ENCODE data around the gene SLC41A1.
A peak's percentile ranks its signal among the peaks of the same experiment; 100 is the strongest.

Gene SLC41A1

DNA sequence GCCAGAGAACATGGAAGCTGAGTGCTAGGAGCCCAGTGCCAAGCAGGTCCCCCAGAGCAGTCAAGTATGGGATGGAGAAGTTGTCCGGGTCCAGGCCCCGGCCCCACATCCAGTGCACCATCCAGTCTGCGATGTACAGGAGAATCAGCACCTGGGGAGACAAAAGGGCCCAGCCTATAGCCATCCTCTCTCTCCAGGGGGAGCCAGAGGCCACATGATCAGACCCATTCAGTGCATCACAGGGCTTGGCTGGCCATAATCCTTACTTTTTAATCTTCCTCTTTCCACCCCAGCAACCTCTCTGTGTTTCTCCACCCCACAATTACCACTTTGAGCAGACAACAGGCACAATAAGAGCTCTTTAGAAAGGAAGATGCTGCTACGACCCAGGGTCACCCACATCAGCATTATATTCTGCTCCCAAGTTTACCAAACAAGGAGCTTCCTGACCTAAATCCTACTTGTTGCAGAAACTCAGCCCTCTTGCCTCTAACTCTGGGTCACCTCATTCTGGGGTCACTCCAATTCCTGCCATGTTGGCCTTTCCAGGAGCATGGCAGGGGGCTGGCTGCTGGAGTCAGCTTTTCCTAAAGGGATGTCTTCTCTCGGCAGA lies 21.3 kb downstream of the SLC41A1 start:
- no peak overlapping the region for H3K4me3 Mint-ChIP-seq
- no peaks in the 10 kb centered on the region for H3K9me3 Mint-ChIP-seq
- H3K4me1 Mint-ChIP-seq = peaks cover 25% of the 10 kb centered on the region
- H3K27ac Mint-ChIP-seq = no peak overlapping the region
- DNase-seq (ENCODE audit: low spot score in 2 of 2) (peak; percentile 57 to 59), ATAC-seq (ENCODE audit: low read depth) (peak; percentile 89)
- H3K27me3 Mint-ChIP-seq = no peaks in the 10 kb centered on the region
- H3K36me3 Mint-ChIP-seq = peaks cover 20% of the 10 kb centered on the region

DNA sequence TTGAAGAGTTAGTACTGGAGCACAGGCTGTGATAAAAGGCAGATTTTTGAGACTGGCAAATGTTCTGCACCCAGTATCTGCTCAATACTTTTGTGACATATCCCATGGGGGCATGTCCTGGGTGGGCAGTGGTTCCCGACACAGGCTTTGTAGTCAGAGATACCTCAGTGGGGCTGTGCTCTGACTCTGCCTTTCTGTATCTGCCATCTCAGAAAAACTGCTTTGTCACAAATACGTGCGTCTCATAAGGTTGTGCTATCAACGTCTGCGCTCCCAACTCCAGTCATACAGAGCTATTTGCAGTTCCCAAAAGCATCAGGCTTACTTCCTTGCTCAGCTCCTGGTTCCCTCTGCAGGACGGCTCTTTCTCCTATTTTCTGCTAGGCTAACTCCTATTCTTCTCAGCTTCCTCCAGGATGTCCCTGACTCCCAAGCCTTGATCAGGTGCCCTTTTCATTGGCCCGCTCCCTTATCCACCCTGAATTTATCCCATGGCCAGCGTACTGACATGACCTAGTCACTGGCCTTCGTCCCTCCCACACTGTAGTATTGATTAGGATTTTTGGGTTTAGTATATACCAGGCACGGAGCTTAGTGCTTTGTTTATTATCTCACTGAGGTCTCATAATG lies 25.6 kb downstream of the SLC41A1 start:
- H3K4me1 Mint-ChIP-seq = peaks cover 6% of the 10 kb centered on the region
- ATAC-seq (ENCODE audit: low read depth) = no peak
- DNase-seq (ENCODE audit: low spot score in 2 of 2) = no peak
- no peak overlapping the region for H3K27ac Mint-ChIP-seq
- no peaks in the 10 kb centered on the region for H3K27me3 Mint-ChIP-seq
- no peak overlapping the region for H3K4me3 Mint-ChIP-seq
- H3K9me3 Mint-ChIP-seq = no peaks in the 10 kb centered on the region
- H3K36me3 Mint-ChIP-seq = peaks cover 11% of the 10 kb centered on the region

DNA sequence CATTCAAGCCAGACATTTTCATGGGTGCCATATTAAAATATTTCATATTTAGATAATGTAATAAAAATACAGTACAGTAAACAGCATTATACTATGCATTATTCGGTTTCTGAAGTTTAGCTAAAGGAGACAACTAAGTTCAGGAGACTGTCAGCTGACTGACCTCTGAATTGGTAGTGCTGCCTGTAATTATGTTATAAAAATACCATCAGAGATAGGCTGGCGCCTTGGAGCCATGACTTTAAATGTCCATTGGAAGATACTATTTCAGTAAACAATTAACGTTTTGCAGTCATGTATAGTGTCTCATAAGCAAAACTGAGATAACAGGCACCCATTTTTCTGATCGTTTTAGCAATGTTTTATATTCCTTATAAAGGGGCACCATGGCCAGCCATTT lies 26.4 kb downstream of the SLC41A1 start:
- H3K36me3 Mint-ChIP-seq = peaks cover 11% of the 10 kb centered on the region
- no peak overlapping the region for H3K27ac Mint-ChIP-seq
- no peak overlapping the region for H3K4me3 Mint-ChIP-seq
- no peaks in the 10 kb centered on the region for H3K27me3 Mint-ChIP-seq
- ATAC-seq (ENCODE audit: low read depth) (no peak), DNase-seq (ENCODE audit: low spot score in 2 of 2) (no peak)
- H3K9me3 Mint-ChIP-seq = no peaks in the 10 kb centered on the region
- peaks cover under 1% of the 10 kb centered on the region for H3K4me1 Mint-ChIP-seq

DNA sequence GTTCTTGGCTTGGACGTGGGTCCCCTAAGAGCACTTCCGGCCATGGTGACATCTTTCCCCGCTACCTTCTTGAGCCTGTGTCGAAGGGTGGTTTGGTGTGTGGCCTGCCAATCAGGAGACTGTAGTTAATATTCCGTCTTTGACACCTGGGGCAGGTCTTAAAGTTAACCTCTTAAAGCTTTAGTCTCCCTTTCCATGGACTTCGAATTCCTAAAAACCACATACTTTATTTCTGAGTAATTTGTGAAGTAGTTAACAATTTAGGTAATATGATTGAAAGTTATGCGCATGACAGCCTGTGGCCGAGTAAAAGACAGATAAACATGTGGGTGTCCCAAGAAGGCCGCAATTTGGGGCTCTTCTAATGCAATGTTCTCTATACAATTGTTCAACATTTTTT lies 27.6 kb downstream of the SLC41A1 start:
- peaks cover 9% of the 10 kb centered on the region for H3K36me3 Mint-ChIP-seq
- no peaks in the 10 kb centered on the region for H3K4me1 Mint-ChIP-seq
- ATAC-seq (ENCODE audit: low read depth) (no peak), DNase-seq (ENCODE audit: low spot score in 2 of 2) (no peak)
- H3K4me3 Mint-ChIP-seq = no peak overlapping the region
- no peaks in the 10 kb centered on the region for H3K27me3 Mint-ChIP-seq
- no peak overlapping the region for H3K27ac Mint-ChIP-seq
- H3K9me3 Mint-ChIP-seq = no peaks in the 10 kb centered on the region

DNA sequence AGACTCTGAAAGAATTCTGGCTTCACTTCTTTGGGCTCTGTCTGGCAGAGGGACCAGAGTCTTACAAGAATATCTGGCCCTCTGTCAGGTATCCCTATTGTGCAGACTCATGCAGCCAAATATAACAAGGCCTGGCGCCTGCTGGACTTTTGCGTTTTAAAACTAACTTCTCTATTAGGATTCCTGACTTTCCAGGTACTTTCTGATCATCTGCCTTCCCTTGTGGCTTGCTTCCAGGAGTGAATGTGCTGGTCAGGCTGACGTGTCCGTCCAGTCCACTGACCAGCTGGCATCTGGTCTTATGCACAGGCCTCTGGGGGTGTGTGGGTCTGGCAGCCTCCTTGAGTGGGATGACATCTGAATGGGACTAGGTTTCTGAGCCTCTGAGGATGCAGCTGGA lies 29.1 kb downstream of the SLC41A1 start:
- H3K4me3 Mint-ChIP-seq = no peak overlapping the region
- no peak for ATAC-seq (ENCODE audit: low read depth)

DNA sequence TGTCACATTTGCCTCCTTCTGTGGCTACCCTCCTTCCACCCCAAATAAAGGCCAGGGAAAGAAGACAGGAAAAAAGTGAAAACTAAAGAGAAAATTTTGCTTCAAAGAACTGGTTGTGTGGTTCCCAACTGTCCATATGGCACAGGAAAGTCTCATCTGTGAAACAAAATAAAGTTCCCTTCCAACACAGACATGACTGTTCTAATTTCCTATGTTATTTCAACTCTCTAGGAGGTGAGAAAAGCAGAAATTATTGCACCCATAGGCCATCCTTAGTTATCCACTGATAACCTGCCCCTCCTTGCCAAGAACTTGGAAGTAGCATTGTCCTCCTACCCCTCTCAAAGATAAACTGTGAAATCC lies 29.6 kb downstream of the SLC41A1 start:
- no peaks in the 10 kb centered on the region for H3K27me3 Mint-ChIP-seq
- H3K4me3 Mint-ChIP-seq = no peak overlapping the region
- H3K36me3 Mint-ChIP-seq = no peaks in the 10 kb centered on the region
- DNase-seq (ENCODE audit: low spot score in 2 of 2) (no peak), ATAC-seq (ENCODE audit: low read depth) (no peak)
- no peaks in the 10 kb centered on the region for H3K9me3 Mint-ChIP-seq
- H3K27ac Mint-ChIP-seq = no peak overlapping the region
- no peaks in the 10 kb centered on the region for H3K4me1 Mint-ChIP-seq

More for the DNA sequence above, 29.1 kb downstream of the SLC41A1 start:
- Mint-ChIP-seq H3K9me3 (no peaks in the 10 kb centered on the region), H3K36me3 (no peaks in the 10 kb centered on the region), H3K4me1 (no peaks in the 10 kb centered on the region), H3K27me3 (no peaks in the 10 kb centered on the region), H3K27ac (no peak overlapping the region)
- DNase-seq (ENCODE audit: low spot score in 2 of 2) = no peak

DNA sequence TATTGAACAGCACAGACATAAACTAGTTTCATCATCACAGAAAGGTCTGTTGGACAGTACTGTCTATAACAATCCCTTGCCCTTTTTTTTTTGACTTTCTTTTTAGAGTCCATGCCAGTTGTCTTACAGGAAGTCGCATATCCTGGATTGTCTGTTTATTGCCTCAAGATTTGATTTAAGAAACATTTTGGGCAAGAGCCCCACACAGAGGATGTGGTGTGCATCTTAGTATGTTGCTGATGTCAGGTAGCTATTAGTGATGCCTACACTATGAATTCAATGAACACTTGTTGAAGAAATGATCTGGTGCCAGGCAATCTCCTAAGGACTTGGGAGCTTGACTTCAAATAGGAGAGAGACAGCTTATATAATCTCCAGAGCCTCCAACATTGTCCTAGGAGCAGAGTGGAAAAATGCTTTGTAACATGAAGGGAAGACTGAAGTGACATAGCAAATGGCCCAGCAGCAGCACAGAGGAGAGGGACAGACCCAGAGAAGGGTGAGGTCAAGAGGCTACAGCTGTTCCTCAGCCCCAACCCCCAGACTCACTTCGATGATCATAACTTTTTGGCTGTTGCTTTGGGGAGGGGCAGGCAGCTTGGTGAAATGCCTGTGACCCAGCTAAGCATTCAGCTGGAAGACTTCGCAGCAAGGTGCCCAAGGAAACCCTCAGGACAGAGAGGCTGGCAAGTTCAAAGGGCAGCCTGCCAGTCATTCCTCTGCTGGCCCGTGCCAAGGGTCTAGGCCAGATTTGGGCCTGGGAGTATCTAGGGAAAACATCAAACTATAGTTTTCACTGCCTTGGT lies 30.2 kb downstream of the SLC41A1 start:
- Mint-ChIP-seq H3K4me1 (peaks cover 4% of the 10 kb centered on the region), H3K36me3 (no peaks in the 10 kb centered on the region), H3K27ac (no peak overlapping the region), H3K9me3 (no peaks in the 10 kb centered on the region), H3K4me3 (no peak overlapping the region), H3K27me3 (no peaks in the 10 kb centered on the region)
- DNase-seq (ENCODE audit: low spot score in 2 of 2) (no peak), ATAC-seq (ENCODE audit: low read depth) (no peak)

DNA sequence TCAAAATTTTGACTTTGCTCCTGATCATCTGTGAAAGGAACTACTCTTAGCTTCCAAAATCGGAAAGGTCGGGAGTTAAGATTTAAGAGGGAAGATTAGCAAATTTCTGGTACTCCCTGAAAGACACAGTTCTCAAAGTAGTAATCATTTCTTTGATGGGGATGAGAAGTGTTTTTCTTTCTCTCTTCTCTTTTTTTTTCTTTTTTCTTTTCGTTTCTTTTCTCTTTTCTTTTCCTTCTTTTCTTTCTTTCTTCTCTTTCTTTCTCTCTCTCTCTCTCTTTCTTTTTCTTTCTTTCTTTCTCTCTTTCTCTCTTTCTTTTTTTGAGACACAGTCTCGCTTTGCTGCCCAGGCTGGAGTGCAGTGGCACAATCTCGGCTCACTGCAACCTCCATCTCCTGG lies 32.7 kb downstream of the SLC41A1 start:
- H3K4me1 Mint-ChIP-seq = peaks cover 11% of the 10 kb centered on the region
- ATAC-seq (ENCODE audit: low read depth) = no peak

DNA sequence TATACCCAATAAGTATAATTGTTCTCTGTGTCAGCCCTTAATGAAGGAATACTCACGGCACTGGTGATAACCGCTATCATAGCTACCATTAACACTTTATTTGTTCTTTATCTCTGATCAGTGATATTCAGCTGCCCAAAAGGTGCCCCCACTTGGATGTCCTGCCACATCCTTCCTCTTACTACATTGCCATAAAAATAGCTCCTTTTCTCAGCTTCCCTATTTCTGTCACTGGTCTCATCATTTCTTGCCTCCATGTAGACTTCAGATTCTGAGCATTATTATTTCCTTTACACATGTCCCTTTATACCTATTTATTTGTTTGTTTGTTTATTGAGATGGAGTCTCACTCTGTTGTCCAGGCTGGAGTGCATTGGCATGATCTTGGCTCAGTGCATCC lies 35.0 kb downstream of the SLC41A1 start:
- no peak overlapping the region for H3K27ac Mint-ChIP-seq

More for the DNA sequence above, 32.7 kb downstream of the SLC41A1 start:
- Mint-ChIP-seq H3K27ac (no peak overlapping the region), H3K27me3 (no peaks in the 10 kb centered on the region), H3K9me3 (no peaks in the 10 kb centered on the region), H3K4me3 (no peak overlapping the region), H3K36me3 (no peaks in the 10 kb centered on the region)
- DNase-seq (ENCODE audit: low spot score in 2 of 2) = no peak

DNA sequence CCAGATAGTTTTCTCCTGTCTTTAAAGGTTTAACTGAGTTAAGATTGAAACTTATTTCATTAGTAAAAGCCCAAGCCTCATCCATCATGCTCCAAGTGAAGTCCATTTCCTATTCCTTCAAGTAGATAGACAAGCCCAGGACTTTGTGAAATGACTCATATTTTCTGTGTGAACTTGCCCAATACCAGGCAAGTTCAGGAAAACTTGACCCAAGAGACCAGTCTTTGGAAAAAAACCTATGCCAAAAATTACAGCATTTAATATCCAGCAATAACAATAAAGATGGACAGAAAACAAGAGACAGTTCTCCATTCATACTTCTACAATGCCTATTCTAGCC lies 37.3 kb downstream of the SLC41A1 start:
- no peaks in the 10 kb centered on the region for H3K27me3 Mint-ChIP-seq
- no peaks in the 10 kb centered on the region for H3K9me3 Mint-ChIP-seq
- DNase-seq (ENCODE audit: low spot score in 2 of 2) (no peak), ATAC-seq (ENCODE audit: low read depth) (no peak)
- H3K4me1 Mint-ChIP-seq = peaks cover 32% of the 10 kb centered on the region
- H3K36me3 Mint-ChIP-seq = peaks cover 3% of the 10 kb centered on the region
- H3K4me3 Mint-ChIP-seq = peak overlapping the region; percentile 89
- peak overlapping the region; percentile 97 for H3K27ac Mint-ChIP-seq

More for the DNA sequence above, 35.0 kb downstream of the SLC41A1 start:
- peaks cover 19% of the 10 kb centered on the region for H3K4me1 Mint-ChIP-seq
- no peaks in the 10 kb centered on the region for H3K36me3 Mint-ChIP-seq
- no peak for DNase-seq (ENCODE audit: low spot score in 2 of 2)
- no peaks in the 10 kb centered on the region for H3K27me3 Mint-ChIP-seq
- ATAC-seq (ENCODE audit: low read depth) = no peak
- no peak overlapping the region for H3K4me3 Mint-ChIP-seq
- H3K9me3 Mint-ChIP-seq = no peaks in the 10 kb centered on the region

DNA sequence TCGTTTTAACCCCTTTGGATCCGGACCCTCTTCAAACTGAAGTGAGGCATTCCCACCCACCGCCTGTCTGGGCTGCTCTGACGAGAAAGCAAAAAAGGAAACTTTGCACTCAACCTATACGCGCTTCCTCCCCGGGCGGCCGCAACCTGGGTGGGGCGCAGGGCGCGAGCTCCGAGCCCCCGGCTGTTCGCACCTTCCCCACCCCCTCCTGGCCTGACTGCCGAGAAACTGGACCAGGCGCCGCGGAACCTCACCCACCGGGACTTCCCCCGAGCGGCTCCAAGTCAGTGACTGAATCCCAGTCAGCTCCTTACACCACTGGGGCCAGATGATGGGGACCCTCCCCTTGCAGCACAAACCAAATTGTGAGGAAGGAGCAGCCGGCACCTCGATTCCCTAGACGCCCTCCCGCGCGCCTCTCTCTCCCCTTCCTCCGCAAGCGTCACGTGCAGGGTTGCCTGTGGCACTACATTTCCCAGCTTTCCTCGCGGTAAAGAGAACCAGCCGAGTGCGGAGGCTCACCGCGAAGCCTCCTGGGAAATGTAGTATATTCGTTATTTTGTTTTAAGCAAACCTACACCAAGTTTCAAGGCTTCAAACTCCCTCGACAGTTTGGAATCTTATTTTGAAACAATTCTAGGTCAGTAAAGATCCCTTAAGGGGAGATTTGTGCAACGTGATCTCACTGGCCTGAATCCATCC lies 37.8 kb downstream of the SLC41A1 start, which contains the start of gene RAB29:
Gene RAB29, minus strand, starts transcription at position 468 of the 702 bp plus-strand sequence. CDS start 526 bp downstream, outside the sequence.
- H3K27ac Mint-ChIP-seq = peak within 1 kb of the TSS; percentile 97
- no peaks in the 10 kb centered on the region for H3K9me3 Mint-ChIP-seq
- peak within 1 kb of the TSS; percentile 89 for H3K4me3 Mint-ChIP-seq
- H3K36me3 Mint-ChIP-seq = peaks cover 7% of the 10 kb centered on the region
- peaks cover 32% of the 10 kb centered on the region for H3K4me1 Mint-ChIP-seq
- peak; percentile 80 for ATAC-seq (ENCODE audit: low read depth)
- H3K27me3 Mint-ChIP-seq = no peaks in the 10 kb centered on the region
- peak; percentile 75 to 83 for DNase-seq (ENCODE audit: low spot score in 2 of 2)

DNA sequence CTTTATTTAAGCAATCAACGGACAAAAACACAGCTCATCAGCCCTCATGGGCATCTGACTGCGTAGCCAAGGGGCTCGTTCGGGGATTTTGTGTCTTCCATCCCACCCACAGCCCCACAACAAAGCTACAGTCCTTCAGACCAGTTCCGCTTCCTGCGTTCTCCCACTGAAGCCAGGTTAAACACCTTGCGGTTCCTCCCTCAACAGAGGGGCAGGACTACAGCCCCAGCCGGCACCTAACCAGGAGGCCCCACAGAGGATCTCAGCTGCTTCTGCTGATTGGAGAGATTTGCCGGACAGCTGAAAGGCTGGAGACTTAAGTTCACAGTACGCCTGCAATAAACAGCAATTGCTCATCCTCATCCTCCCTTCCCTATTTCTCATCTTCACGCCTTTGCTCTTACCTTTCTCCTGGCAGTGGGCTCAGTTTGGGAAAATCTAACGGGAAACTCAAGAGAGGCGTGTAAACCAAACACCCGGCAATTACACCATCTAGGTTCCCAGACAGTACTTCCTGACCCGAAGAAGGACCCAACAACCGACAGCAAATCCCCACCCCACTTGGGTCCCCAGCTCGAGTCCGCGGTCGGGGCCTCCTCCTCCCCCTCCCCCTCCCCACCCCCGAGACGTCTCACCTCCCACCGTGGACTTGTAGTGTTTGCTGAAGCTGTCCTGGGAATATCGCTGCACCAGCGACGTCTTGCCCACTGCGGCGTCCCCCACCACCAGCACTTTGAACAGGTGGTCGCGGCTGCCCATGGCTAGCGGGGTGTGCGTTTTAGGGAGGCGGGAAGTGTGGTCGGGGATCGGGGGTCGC lies 38.6 kb downstream of the SLC41A1 start:
- Mint-ChIP-seq H3K27me3 (no peaks in the 10 kb centered on the region), H3K4me3 (peak overlapping the region; percentile 89), H3K27ac (peak overlapping the region; percentile 97), H3K4me1 (peaks cover 32% of the 10 kb centered on the region), H3K36me3 (peaks cover 12% of the 10 kb centered on the region), H3K9me3 (no peaks in the 10 kb centered on the region)
- peak; percentile 7 for ATAC-seq (ENCODE audit: low read depth)
- DNase-seq (ENCODE audit: low spot score in 2 of 2) = peak; percentile 14 to 39

DNA sequence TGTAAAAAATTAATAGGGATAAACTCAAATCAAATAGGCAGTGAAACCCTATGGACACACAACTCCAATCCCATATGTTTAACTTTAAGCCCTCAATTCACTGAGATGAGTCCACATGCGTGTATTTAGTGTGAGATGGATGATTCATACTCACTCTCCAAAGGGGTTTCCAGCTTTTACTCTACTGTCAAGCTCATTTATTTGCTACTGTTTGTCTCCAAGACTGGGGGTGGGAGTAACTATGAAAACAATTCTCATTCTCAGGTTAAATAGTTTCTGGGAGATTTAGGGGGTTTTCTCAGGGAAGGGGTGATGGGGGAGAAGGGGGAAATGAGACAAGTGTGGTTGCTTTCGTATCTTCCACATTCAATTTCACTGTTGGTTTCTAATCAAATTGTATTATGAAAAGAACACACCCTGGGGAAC lies 40.4 kb downstream of the SLC41A1 start:
- DNase-seq (ENCODE audit: low spot score in 2 of 2) = peak in 1 of 2 donors; percentile 33
- Mint-ChIP-seq H3K27ac (peak overlapping the region; percentile 97), H3K4me3 (peak overlapping the region; percentile 32), H3K36me3 (peaks cover 18% of the 10 kb centered on the region), H3K4me1 (peaks cover 25% of the 10 kb centered on the region), H3K9me3 (no peaks in the 10 kb centered on the region), H3K27me3 (no peaks in the 10 kb centered on the region)
- peak; percentile 25 for ATAC-seq (ENCODE audit: low read depth)
